ENCODE measurements around the gene SLC30A1. TPM values are rescaled to one million over a fixed set of nuclear protein-coding genes. Genes with fewer than 3 reads are reported as not detected.

The SLC30A1 gene
- total RNA-seq, 2 donors from 2014 or later: 12.5 to 22.0 TPM

GRCh38 chr1:211527888-211528287, 51.1 kb downstream of the SLC30A1 start:
- Histone ChIP-seq H3K9me3 (no peaks in the 10 kb centered on the region), H3K36me3 (no peaks in the 10 kb centered on the region), H3K4me3 (no peak overlapping the region), H3K27me3 (replicated peaks; ENCODE audit: insufficient read depth) (no peaks in the 10 kb centered on the region), H3K27ac (no peak overlapping the region), H3K4me1 (replicated peaks) (no peaks in the 10 kb centered on the region)
- intact Hi-C loops (cut with DNase I): no loop called here
- no peak for TF ChIP-seq POLR2A (IDR thresholded peaks at IDR 0.05)
- TF ChIP-seq POLR2AphosphoS5 (IDR thresholded peaks at IDR 0.05): no peak
- TF ChIP-seq CTCF (IDR thresholded peaks at IDR 0.05): no peak
- 72% methylated on average over 5 of the region's 5 CpGs for WGBS
- DNase-seq (ENCODE audit: low spot score): no peak

GRCh38 chr1:211527006-211527405, 52.0 kb downstream of the SLC30A1 start:
- DNase-seq (ENCODE audit: low spot score): no peak
- Histone ChIP-seq H3K27me3 (replicated peaks; ENCODE audit: insufficient read depth) (no peaks in the 10 kb centered on the region), H3K9me3 (no peaks in the 10 kb centered on the region), H3K4me3 (no peak overlapping the region), H3K36me3 (no peaks in the 10 kb centered on the region), H3K27ac (no peak overlapping the region), H3K4me1 (replicated peaks) (no peaks in the 10 kb centered on the region)
- WGBS: 90% methylated on average over 3 of the region's 3 CpGs
- TF ChIP-seq POLR2A (IDR thresholded peaks at IDR 0.05) (no peak), POLR2AphosphoS5 (IDR thresholded peaks at IDR 0.05) (no peak), CTCF (IDR thresholded peaks at IDR 0.05) (no peak)
- intact Hi-C loops (cut with DNase I): no loop called here

- no peaks in the 10 kb centered on the region for H3K4me1 ChIP-seq (replicated peaks)
- TF ChIP-seq POLR2AphosphoS5 (IDR thresholded peaks at IDR 0.05) (no peak), CTCF (IDR thresholded peaks at IDR 0.05) (no peak), POLR2A (IDR thresholded peaks at IDR 0.05) (no peak)
- H3K27me3 ChIP-seq (replicated peaks; ENCODE audit: insufficient read depth): no peaks in the 10 kb centered on the region
- 74% methylated on average over 1 of the region's 1 CpG for WGBS
- H3K9me3 ChIP-seq: no peaks in the 10 kb centered on the region
- no peak overlapping the region for H3K27ac ChIP-seq
- H3K4me3 ChIP-seq: no peak overlapping the region
- intact Hi-C loops (cut with DNase I): no loop called here
- no peaks in the 10 kb centered on the region for H3K36me3 ChIP-seq
- DNase-seq (ENCODE audit: low spot score): no peak
Measured at GRCh38 chr1:211526101-211526500, 52.9 kb downstream of the SLC30A1 start.

GRCh38 chr1:211525101-211525676, 53.8 kb downstream of the SLC30A1 start:
- intact Hi-C loops (cut with DNase I): no loop called here
- WGBS: 83% methylated on average over 9 of the region's 9 CpGs
- Histone ChIP-seq H3K27ac (no peak overlapping the region), H3K9me3 (no peaks in the 10 kb centered on the region), H3K36me3 (no peaks in the 10 kb centered on the region), H3K4me3 (no peak overlapping the region), H3K27me3 (replicated peaks; ENCODE audit: insufficient read depth) (no peaks in the 10 kb centered on the region), H3K4me1 (replicated peaks) (no peaks in the 10 kb centered on the region)
- no peak for DNase-seq (ENCODE audit: low spot score)
- TF ChIP-seq CTCF (IDR thresholded peaks at IDR 0.05): no peak
- TF ChIP-seq POLR2AphosphoS5 (IDR thresholded peaks at IDR 0.05): no peak
- TF ChIP-seq POLR2A (IDR thresholded peaks at IDR 0.05): no peak

- no peak for DNase-seq (ENCODE audit: low spot score)
- Histone ChIP-seq H3K36me3 (no peaks in the 10 kb centered on the region), H3K4me1 (replicated peaks) (no peaks in the 10 kb centered on the region), H3K27me3 (replicated peaks; ENCODE audit: insufficient read depth) (no peaks in the 10 kb centered on the region), H3K27ac (no peak overlapping the region), H3K9me3 (no peaks in the 10 kb centered on the region), H3K4me3 (no peak overlapping the region)
- intact Hi-C loops (cut with DNase I): no loop called here
- WGBS: 52% methylated on average over 10 of the region's 10 CpGs
- TF ChIP-seq POLR2A (IDR thresholded peaks at IDR 0.05) (no peak), CTCF (IDR thresholded peaks at IDR 0.05) (no peak), POLR2AphosphoS5 (IDR thresholded peaks at IDR 0.05) (no peak)
Measured at GRCh38 chr1:211524521-211524920, 54.4 kb downstream of the SLC30A1 start.
